Dendritic cell treated with granulocyte-macrophage colony-stimulating factor and Interleukin-4, amounts not matched to agents 40 ng/mL and 50 ng/mL, for 4 days (primary cell): ENCODE measurements around the gene DCTN4.

Source experiments
- H3K27ac Mint-ChIP-seq: one replicate; pipeline ENCODE4 v1.8.0; 2022; ENCODE audit warnings: mild to moderate bottlenecking, mixed read lengths
- H3K27me3 Mint-ChIP-seq: one replicate; pipeline ENCODE4 v1.8.0; 2022; ENCODE audit warnings: mild to moderate bottlenecking, mixed read lengths
- H3K36me3 Mint-ChIP-seq: one replicate; pipeline ENCODE4 v1.8.0; 2022; ENCODE audit warnings: low read depth, mixed read lengths
- H3K4me1 Mint-ChIP-seq: one replicate; pipeline ENCODE4 v1.8.0; 2022; ENCODE audit warnings: low read depth, mixed read lengths
- H3K4me3 Mint-ChIP-seq: one replicate; pipeline ENCODE4 v1.8.0; 2022; ENCODE audit warnings: mild to moderate bottlenecking, moderate library complexity, mixed read lengths
- H3K9me3 Mint-ChIP-seq: one replicate; pipeline ENCODE4 v1.8.0; 2022; ENCODE audit warnings: mixed read lengths
- intact Hi-C: fragments of 100-400 bp; cut with micrococcal nuclease; formaldehyde crosslinking; loops from one replicate; pipeline ENCODE4 v1.15.0; 2022

DCTN4 gene

DNA sequence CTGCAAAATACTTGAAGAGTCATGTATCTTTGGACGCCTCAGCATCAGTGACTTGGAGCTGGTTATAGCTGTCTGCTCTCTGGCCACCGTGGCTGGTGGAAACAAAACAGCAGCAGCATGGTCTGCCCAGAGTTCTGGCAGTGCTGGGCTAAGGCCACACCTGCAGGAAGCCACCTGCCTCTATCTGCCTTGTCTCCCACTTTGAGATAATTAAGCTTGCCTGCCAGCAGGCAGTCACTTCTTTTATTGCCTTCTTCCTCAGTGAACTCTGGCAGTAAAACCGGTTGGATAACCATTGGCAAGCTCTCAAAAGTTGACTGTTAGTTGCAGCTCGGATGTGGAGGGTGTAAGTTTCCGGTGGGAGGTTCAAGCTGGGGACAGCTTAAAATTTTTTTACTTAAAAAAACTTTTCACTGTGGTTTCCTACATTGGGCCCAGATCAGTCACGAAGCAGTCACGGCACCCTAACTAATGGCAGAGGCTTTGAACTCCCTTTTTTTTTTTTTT is 24.7 kb upstream of the DCTN4 start:
- Mint-ChIP-seq H3K36me3 (peaks cover 8% of the 10 kb centered on the region), H3K27ac (peak overlapping the region; percentile 69), H3K9me3 (no peaks in the 10 kb centered on the region), H3K4me3 (no peak overlapping the region), H3K27me3 (no peaks in the 10 kb centered on the region), H3K4me1 (peaks cover 69% of the 10 kb centered on the region)
- intact Hi-C loops = no loop called here

DNA sequence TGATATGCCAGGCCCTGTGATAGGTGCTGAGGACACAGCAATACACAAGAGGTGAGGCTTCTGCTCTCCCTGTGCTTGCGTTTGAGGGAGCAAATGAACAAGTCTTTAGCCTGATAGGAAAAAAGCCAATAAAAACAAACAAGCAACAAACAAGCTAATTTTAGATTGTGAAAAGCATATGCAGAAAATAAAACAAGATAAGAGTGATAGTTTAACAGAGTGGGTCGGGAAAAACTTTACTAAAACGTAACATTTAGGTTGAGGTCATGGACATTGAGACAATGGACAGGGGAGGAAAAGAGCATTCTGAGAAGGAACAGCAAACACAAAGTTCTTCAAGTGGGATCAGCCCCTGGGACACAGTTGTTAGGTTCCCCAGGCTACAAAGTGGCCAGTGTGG is 24.0 kb upstream of the DCTN4 start:
- intact Hi-C loops = no loop called here
- peak overlapping the region; percentile 69 for H3K27ac Mint-ChIP-seq
- peaks cover 75% of the 10 kb centered on the region for H3K4me1 Mint-ChIP-seq
- no peak overlapping the region for H3K4me3 Mint-ChIP-seq
- peaks cover 8% of the 10 kb centered on the region for H3K36me3 Mint-ChIP-seq
- no peaks in the 10 kb centered on the region for H3K9me3 Mint-ChIP-seq
- no peaks in the 10 kb centered on the region for H3K27me3 Mint-ChIP-seq

DNA sequence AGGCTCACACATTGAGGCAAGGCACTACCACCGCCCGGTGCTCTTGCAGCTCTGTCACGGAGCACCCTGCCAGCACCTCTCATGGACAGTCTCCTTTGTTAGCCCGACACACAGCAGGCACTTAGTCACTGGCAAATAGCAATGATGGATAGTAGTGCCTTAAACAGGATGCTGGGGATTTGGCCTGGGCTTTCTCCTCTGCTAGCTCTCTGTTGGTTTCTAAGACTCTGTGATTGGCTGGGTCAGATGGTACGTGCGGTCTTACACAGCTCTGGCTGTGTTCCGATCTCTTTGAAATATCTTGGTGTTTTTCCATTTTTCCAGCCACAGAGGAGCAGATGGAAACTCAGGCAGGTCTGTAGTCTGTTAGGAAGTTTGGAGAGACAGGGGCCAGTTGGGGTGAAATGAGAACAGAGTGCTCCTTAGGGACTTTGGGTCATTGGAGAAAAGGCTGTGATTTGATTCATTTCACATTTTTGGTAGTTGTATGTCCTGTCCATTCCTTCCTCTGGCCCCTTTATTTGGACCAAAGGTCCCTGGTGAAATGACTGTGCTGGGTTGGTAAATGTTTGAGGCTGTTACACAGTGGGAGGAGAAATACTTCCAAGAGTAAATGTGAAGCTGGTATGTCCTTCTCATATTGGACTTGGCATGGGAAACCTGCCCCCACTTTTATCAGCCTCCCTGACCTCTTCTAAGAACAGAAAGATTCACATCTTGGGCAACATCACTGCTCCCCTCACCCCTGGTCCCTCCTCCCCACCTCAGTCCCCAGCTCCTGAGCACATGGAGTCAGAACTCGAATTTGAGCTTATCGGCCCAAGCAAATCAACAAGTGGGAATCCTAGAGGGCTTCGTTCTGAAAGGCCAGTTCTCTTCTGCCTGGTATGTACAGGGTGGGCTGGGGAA is 23.1 kb upstream of the DCTN4 start:
- intact Hi-C loops = no loop called here
- no peaks in the 10 kb centered on the region for H3K9me3 Mint-ChIP-seq
- no peaks in the 10 kb centered on the region for H3K27me3 Mint-ChIP-seq
- H3K4me1 Mint-ChIP-seq = peaks cover 73% of the 10 kb centered on the region
- peak overlapping the region; percentile 69 for H3K27ac Mint-ChIP-seq
- H3K36me3 Mint-ChIP-seq = peaks cover 8% of the 10 kb centered on the region
- peak overlapping the region; percentile 5 for H3K4me3 Mint-ChIP-seq

DNA sequence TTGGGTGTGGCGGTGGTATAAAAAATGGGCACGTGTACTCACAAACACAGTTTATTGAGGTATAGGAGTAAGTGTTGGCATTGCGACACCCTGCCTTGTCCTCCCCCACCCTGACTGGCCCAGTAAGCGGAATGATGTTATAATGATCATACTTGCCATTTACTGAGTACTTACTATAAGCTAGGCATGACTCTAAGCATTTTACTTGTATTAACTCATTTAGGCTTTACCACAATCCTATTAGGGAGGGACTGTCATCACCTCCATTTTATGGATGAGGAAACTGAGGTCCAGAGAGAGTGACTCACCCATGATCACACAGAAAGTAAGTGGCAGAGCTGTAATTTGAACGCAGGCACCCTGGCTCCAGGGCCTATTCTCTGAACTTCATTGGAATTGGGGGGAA is 22.0 kb upstream of the DCTN4 start:
- no peak overlapping the region for H3K4me3 Mint-ChIP-seq
- peak overlapping the region; percentile 69 for H3K27ac Mint-ChIP-seq
- peaks cover 68% of the 10 kb centered on the region for H3K4me1 Mint-ChIP-seq

DNA sequence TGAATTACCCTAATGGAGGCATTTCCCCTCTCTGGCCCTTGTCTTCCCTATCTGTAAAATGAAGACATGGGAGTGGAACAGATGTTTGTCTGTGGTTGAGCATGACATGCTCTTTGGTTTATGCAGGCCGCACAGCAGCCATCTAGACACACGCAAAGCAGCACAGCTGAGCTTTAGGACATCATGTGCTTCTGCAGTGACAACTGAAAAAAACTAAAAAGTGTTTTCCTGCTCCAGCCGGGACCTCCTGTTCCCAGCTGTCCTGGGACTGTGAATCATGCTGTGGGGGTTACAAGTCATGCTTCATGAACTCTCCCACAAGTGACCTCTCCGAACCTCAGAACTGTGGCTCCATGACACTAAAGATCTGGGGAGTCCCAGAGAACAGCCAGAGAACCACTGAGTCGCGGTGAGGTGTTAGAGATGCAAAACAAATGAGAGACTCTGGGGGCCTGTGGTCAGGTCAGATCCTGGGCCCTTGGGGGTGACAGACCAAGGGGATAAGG is 21.4 kb upstream of the DCTN4 start:
- Mint-ChIP-seq H3K4me1 (peaks cover 68% of the 10 kb centered on the region), H3K27me3 (no peaks in the 10 kb centered on the region), H3K27ac (peak overlapping the region; percentile 91), H3K4me3 (peak overlapping the region; percentile 42), H3K36me3 (peaks cover 8% of the 10 kb centered on the region), H3K9me3 (no peaks in the 10 kb centered on the region)
- intact Hi-C loops = no loop called here

More for the DNA sequence above, 22.0 kb upstream of the DCTN4 start:
- intact Hi-C loops = no loop called here
- Mint-ChIP-seq H3K9me3 (no peaks in the 10 kb centered on the region), H3K36me3 (peaks cover 8% of the 10 kb centered on the region), H3K27me3 (no peaks in the 10 kb centered on the region)

DNA sequence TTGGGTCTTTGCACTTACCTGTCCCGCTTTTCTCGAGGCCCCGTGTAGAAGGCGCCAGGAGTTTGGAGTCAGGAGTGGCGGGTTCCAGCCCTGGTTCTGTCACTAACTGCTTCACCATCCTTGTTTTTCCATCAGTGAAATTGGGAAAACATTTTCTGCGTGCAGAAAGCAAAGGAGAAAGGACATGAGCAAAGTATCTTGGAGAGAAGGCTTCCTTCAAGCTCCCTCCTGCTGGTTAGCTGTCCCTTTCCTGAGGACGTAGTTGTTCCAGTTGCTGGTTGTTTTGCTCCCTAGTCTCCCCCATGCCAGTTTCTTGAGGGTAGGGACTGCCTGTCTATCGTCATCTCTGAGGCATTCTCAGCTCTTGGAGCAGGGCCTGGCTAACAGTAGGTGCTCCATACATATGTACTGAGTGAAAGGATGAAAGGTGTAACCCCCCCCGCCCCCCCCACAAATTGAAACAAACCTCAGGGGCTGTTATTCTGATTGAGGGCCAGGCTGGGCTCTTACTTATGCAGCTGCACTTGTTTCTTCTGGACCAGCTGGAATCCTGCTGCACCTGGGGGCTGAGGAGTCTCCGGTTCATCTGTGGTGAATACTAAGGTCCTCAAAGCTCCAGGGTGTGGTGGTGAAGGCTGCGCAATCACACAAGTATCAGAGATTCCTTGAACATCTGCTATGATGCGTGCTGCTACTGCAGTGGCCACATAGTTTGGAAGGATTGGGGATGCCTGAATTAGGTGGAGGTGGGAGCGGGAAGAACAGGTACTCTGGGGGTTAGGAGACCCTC is 20.8 kb upstream of the DCTN4 start:
- Mint-ChIP-seq H3K27me3 (no peaks in the 10 kb centered on the region), H3K36me3 (peaks cover 8% of the 10 kb centered on the region), H3K27ac (peak overlapping the region; percentile 91), H3K4me1 (peaks cover 65% of the 10 kb centered on the region), H3K9me3 (no peaks in the 10 kb centered on the region), H3K4me3 (peak overlapping the region; percentile 100)
- intact Hi-C loops = loop anchor here (2.0 kb wide), 3 partner anchors 21 to 219 kb away; partner anchors contain the start of gene DCTN4

DNA sequence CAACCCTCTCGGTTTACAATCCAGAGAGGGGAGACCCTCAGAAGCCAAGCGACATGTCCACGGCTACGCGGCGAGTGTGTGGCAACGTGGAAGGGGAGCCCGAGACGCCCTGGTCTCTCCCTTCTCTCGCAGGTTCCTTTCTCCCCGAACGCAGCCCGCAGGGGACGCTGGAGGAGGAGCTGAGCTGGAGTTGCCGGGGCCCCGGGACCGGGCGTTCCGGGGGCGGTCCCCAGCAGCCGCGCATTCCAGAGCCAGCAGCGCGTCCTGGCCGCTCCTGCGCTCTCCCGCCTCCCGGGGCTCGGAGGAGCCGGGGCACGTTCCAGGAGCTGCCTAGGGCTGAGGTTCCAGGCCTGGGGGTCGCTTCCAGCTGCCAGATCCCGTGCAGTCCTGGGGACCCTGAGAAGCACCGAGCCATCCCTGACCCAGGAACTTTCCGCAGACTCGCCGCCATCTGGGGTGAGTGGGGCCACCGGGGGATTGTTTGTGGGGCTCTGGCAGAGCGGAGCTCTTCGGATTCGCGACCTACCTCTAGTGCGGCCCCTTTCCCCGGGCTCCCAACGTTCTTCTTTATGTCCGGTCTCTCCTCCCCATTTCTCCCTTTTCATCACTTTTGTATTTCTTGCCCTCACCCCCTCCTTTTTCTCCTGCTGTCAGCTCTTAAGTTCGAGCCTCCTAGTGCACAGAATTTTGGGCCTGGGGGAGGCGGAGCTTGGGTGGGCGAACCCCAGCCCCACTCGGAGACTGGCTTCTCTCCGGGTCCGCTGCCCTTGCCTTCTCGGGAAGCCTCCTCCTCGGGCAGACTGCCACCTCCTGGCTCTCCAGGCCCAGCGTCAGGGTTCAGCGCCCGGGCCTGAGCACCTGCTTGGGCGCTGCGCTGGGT is 19.9 kb upstream of the DCTN4 start, which contains the start of gene SMIM3:
SMIM3 (plus strand) TSS at position 241 of the 880 bp plus-strand sequence. CDS start 16,684 bp downstream, outside the sequence.
- H3K9me3 Mint-ChIP-seq = no peaks in the 10 kb centered on the region
- peak within 1 kb of the TSS; percentile 91 for H3K27ac Mint-ChIP-seq
- no peaks in the 10 kb centered on the region for H3K27me3 Mint-ChIP-seq
- peaks cover 8% of the 10 kb centered on the region for H3K36me3 Mint-ChIP-seq
- peak within 1 kb of the TSS; percentile 100 for H3K4me3 Mint-ChIP-seq
- intact Hi-C loops = loop anchor here (2.0 kb wide), 3 partner anchors 20 to 218 kb away; partner anchors contain the start of gene DCTN4
- H3K4me1 Mint-ChIP-seq = peaks cover 58% of the 10 kb centered on the region

DNA sequence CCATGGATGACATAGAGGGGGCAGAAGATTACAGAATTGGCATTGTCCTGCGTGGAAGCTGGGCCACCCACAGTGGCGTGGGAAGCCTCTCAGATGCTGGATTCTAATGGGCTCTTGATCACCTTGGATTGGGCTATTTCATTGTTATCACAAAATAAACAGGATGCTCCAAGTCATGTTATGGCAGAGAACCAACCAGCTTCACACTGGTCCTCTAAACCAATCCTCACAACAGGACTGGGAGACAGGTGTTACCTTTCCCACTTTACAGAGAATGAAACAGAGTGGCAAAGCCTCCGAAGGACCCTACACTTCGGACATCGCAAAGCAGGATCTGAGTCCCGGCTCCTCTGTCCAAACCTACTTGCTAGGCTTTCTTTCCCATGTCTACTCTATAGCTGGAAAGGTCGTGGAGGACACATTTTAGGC is 19.3 kb upstream of the DCTN4 start:
- Mint-ChIP-seq H3K9me3 (no peaks in the 10 kb centered on the region), H3K4me1 (peaks cover 52% of the 10 kb centered on the region), H3K27ac (peak overlapping the region; percentile 91), H3K4me3 (peak overlapping the region; percentile 100), H3K36me3 (peaks cover 8% of the 10 kb centered on the region), H3K27me3 (no peaks in the 10 kb centered on the region)
- intact Hi-C loops = loop anchor here (2.0 kb wide), 3 partner anchors 19 to 217 kb away; partner anchors contain the start of gene DCTN4

DNA sequence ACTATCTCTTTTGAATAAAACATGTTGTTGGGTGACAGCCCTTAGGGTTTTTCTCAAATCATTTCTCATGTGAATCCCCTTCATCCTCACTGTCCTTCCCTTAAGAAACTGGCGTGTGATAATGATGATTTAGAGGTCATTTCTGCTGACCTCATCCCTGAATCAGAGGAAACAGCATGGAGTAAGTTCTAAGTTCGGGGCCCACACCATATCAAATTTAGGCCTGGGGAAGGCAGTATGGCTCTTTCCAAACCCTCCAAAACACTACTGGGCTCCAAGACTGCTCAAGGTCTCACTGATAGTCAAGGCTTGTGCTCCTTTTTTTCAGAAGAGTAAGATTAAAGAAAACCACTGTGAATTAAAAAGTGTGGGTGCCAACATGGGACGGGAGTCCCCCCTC is 18.9 kb upstream of the DCTN4 start:
- Mint-ChIP-seq H3K27ac (no peak overlapping the region), H3K27me3 (no peaks in the 10 kb centered on the region), H3K36me3 (peaks cover 8% of the 10 kb centered on the region), H3K4me1 (peaks cover 48% of the 10 kb centered on the region), H3K4me3 (peak overlapping the region; percentile 23), H3K9me3 (no peaks in the 10 kb centered on the region)
- intact Hi-C loops = loop anchor here (2.0 kb wide), 3 partner anchors 19 to 217 kb away; partner anchors contain the start of gene DCTN4

DNA sequence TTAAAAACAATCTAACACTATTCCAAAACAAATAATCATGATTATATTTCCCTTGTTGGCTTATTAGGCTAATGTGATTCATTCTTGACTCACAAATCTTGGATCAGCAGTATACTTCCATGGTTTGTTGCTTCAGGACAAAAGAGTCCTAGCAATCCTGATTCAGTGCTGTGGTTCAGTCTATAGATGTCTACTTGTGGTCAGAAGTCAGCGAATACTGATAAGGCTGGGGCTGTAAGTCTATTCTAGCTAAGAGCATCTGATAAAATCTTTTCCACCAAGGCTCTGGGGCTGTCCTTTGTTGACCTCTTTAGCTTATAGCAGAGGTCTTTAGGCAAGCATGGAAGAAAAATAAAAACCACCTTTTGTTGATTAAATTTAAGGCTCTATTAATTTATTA is 15.3 kb upstream of the DCTN4 start:
- intact Hi-C loops = no loop called here
- H3K27me3 Mint-ChIP-seq = no peaks in the 10 kb centered on the region
- peaks cover 6% of the 10 kb centered on the region for H3K36me3 Mint-ChIP-seq
- peaks cover 32% of the 10 kb centered on the region for H3K4me1 Mint-ChIP-seq
- H3K4me3 Mint-ChIP-seq = no peak overlapping the region
- H3K9me3 Mint-ChIP-seq = peaks cover 8% of the 10 kb centered on the region
- no peak overlapping the region for H3K27ac Mint-ChIP-seq

DNA sequence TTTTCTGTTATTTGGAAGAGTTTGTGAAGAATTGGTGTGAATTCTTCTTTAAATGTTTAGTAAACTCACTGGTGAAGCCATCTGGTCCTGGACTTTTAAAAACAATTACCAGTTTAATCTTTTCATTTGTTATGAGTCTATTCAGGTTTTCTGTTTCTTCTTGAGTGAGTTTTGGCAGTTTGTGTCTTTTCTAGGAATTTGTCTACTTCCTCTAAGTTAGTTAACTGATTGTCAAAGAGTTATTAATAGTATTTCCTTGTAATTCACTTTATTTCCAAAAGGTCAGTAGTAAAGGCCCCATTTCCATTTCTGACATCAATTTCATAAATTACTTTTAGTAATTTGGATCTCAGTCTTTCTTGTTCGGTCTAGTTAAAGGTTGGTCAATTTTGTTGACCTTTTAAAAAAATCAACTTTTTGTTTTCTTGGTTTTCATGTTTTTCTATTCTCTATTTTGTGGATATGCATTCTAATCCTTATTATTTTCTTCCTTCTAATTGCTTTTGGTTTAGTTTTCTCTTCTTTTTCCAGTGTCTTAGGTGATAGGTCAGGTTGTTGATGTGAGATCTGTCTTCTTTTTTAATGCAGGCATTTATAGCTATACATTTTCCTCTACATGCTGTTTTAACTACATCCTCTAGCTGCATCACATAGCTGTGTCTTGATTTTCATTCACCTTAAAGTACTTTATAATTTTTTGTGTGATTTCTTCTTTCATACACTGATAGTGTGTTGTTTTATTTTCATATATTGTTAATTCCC is 12.4 kb upstream of the DCTN4 start:
- intact Hi-C loops = no loop called here
- H3K27ac Mint-ChIP-seq = peak overlapping the region; percentile 82
- H3K4me3 Mint-ChIP-seq = no peak overlapping the region
- peaks cover 8% of the 10 kb centered on the region for H3K9me3 Mint-ChIP-seq
- H3K36me3 Mint-ChIP-seq = no peaks in the 10 kb centered on the region
- no peaks in the 10 kb centered on the region for H3K27me3 Mint-ChIP-seq
- H3K4me1 Mint-ChIP-seq = peaks cover 36% of the 10 kb centered on the region

DNA sequence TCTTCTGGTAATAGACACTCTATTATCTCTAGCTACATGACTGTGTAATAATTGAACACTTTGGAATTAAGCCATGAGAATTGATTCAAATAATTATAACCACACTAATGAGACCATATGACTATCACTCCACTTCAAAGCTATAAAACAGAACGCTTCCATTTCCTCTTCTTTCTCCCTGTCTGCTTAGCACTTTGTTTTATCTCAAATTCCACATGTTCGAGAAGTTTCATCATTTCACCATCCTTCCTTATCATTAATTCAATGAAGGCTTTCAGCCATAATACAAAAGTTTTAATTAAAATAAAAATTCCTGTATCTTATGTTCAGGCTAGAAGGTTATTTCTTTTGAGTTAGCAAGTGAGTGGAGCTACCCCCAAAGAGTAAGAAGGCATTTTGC is 7.4 kb upstream of the DCTN4 start:
- Mint-ChIP-seq H3K4me1 (peaks cover 69% of the 10 kb centered on the region), H3K27ac (peak overlapping the region; percentile 83), H3K27me3 (no peaks in the 10 kb centered on the region), H3K4me3 (no peak overlapping the region), H3K36me3 (no peaks in the 10 kb centered on the region), H3K9me3 (peaks cover 3% of the 10 kb centered on the region)
- intact Hi-C loops = no loop called here
